ENCODE data around the gene CEP126.

DNA sequence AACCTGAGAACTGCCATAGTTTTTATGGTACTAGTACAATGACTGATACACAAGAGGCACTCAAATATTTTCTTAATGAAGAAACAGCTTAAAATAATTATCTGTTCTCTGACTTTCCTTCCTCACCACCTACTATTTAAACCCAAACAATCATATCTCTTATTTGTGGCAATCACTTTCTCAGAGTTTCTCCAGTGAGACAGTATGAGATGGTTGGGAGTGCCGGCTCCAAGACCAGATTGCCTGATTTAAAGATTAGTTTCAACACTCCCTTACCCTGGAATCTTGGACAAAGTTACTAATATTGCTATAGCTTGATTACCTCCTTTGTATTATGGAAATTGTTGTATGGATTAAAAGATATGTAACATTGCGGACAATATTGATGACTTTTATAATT lies 5.7 kb upstream of the CEP126 start:
- TF ChIP-seq, protein P1, sequence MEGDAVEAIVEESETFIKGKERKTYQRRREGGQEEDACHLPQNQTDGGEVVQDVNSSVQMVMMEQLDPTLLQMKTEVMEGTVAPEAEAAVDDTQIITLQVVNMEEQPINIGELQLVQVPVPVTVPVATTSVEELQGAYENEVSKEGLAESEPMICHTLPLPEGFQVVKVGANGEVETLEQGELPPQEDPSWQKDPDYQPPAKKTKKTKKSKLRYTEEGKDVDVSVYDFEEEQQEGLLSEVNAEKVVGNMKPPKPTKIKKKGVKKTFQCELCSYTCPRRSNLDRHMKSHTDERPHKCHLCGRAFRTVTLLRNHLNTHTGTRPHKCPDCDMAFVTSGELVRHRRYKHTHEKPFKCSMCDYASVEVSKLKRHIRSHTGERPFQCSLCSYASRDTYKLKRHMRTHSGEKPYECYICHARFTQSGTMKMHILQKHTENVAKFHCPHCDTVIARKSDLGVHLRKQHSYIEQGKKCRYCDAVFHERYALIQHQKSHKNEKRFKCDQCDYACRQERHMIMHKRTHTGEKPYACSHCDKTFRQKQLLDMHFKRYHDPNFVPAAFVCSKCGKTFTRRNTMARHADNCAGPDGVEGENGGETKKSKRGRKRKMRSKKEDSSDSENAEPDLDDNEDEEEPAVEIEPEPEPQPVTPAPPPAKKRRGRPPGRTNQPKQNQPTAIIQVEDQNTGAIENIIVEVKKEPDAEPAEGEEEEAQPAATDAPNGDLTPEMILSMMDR (IDR thresholded peaks at IDR 0.05), result no peak
- no peak for TF ChIP-seq POLR2A (IDR thresholded peaks at IDR 0.05)
